Right lobe of liver (tissue), 6 donors: ENCODE data around the gene GATA3. TPM values are rescaled to one million over a fixed set of nuclear protein-coding genes. Genes with fewer than 3 reads are reported as not detected.

Source experiments
- ATAC-seq, 4 donors: fragments of 200-7000 bp; cut with Tn5 transposase; one replicate each; pipeline ENCODE4 v1.9.1; 2020; ENCODE audit warnings: mild to moderate bottlenecking in 4 of 4, moderate library complexity in 4 of 4
- DNase-seq, 3 donors: peaks; one replicate each; pipeline ENCODE4 v3.0.0-alpha.2; 2020
- H3K27ac ChIP-seq, 3 donors: fragments of 200-600 bp; one replicate each; pipeline ENCODE4 v1.8.0; 2022
- H3K27me3 ChIP-seq, 2 donors: fragments of 200-600 bp; one replicate each; pipeline ENCODE4 v1.8.0; 2022
- H3K36me3 ChIP-seq, 4 donors: fragments of 200-600 bp; sonication (generic) in 1 of 4; one replicate each; pipeline versions ENCODE4 v1.5.1 to v1.8.0; 2017 to 2022; ENCODE audit warnings: control low read depth in 1 of 4
- H3K4me1 ChIP-seq, 4 donors: fragments of 200-600 bp; sonication (generic) in 1 of 4; one replicate each; pipeline versions ENCODE4 v1.5.1 to v1.8.0; 2017 to 2022; ENCODE audit warnings: control low read depth in 1 of 4
- H3K4me3 ChIP-seq, 3 donors: fragments of 200-600 bp; one replicate each; pipeline ENCODE4 v1.8.0; 2022
- H3K9me3 ChIP-seq, 4 donors: fragments of 200-600 bp; sonication (generic) in 1 of 4; one replicate each; pipeline versions ENCODE4 v1.5.1 to v1.8.0; 2017 to 2022; ENCODE audit warnings: control low read depth in 1 of 4
- POLR2A ChIP-seq: fragments of 450-650 bp; IDR thresholded peaks from one replicate; pipeline ENCODE4 v1.6.1; 2017; ENCODE audit warnings: antibody characterized with exemption, mild to moderate bottlenecking
- WGBS: methylation state at CpG from one replicate; pipeline ENCODE4 v1.1.6; 2018; ENCODE audit warnings: low coverage, low lambda C conversion rate; ENCODE audit not compliant: insufficient coverage; ENCODE audit errors: missing lambda C conversion rate; 5-methylcytosine and 5-hydroxymethylcytosine counted together
- intact Hi-C, 2 donors: fragments of 100-400 bp; cut with DNase I; formaldehyde crosslinking; loops; one replicate each; pipeline versions ENCODE4 v1.11.2 to v1.14.1; 2022
- total RNA-seq, 6 experiments: library from RNA; depleted of rRNA in 2 of 6; stranded (reverse); fragments of >200 nt in 2 of 6; fragmentation: NEBNext Ultra II Directional in 3 of 6; extraction: Animal tissue kit (Norgen Biotek cat#: 25700) in 3 of 6; gene quantifications; one replicate each; pipeline versions ENCODE4 v1.1.0 to v1.2.4, GENCODE V29; 2016 to 2023
- TF ChIP-seq, protein P1 (sequence below), 4 donors: fragments of 200-600 bp in 3 of 4; fragments of 450-650 bp in 1 of 4; IDR thresholded peaks; one replicate each; pipeline versions ENCODE4 v1.5.1 to v1.8.0; 2016 to 2022; ENCODE audit warnings: antibody characterized with exemption in 4 of 4, mild to moderate bottlenecking in 2 of 4
- donor health status: DM: no; HTN: yes; CAD: no.
- donor health status: DM: no; HTN: no; CAD: no.
- donor health status: DM: no; HTN: no; CAD: no.
- donor health status: DM: no; HTN: yes; CAD: no.
- donor health status: DM: no; HTN: yes; CAD: no.

The GATA3 gene
- total RNA-seq, 6 experiments from 2014 or later: 0.26 to 1.0 (median 0.53) TPM; not detected in 1

DNA sequence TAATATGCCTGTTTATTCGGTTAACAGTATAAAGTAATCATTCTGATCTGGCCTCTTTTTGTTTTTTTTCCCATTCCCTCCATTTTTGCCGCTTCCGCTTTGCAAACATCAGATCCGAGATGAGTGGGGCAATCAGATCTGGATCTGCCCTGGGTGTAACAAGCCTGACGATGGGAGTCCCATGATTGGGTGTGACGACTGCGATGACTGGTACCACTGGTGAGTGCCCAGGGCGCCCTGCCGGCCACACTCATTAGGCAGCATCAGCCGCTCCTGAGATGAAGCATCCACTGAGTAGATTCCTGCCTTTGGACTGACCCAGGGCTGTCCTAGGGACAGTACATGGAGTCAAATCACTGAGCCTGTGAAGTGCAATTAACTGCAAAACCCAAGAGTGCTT lies 40.9 kb upstream of the GATA3 start:
- H3K4me3 ChIP-seq: no peak overlapping the region
- intact Hi-C loops: no loop called here
- no peak for TF ChIP-seq POLR2A
- no peaks in the 10 kb centered on the region for H3K27me3 ChIP-seq
- DNase-seq: no peak
- peaks cover 0 to 14% (median 4%) of the 10 kb centered on the region in 4 donors for H3K36me3 ChIP-seq
- WGBS: 94% methylated on average over 10 of the region's 10 CpGs
- H3K27ac ChIP-seq: no peak overlapping the region
- no peak for ATAC-seq
- H3K4me1 ChIP-seq: no peaks in the 10 kb centered on the region
- H3K9me3 ChIP-seq: no peaks in the 10 kb centered on the region

DNA sequence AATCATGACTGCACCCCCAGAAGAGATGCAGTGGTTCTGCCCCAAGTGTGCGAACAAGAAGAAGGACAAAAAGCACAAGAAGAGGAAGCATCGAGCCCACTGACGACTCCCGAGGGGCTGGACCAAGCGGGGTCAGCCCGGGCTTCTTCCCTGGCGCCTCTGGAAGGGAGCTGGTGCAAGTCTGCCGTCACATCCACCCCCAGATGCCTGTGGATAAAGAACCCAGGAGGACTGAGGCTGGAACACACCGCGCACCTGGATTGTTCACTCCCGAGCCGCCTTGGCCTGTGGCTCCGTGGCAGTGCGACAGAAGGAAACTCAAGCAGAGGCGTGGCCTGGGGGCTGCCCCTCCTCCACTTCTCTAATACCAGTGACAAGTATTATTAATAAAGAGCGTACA lies 39.8 kb upstream of the GATA3 start:
- Histone ChIP-seq H3K27me3 (no peaks in the 10 kb centered on the region), H3K9me3 (no peaks in the 10 kb centered on the region), H3K4me1 (no peaks in the 10 kb centered on the region), H3K27ac (no peak overlapping the region), H3K36me3 (peaks cover 0 to 14% (median 3%) of the 10 kb centered on the region in 4 donors), H3K4me3 (no peak overlapping the region)
- intact Hi-C loops: no loop called here
- DNase-seq (no peak), ATAC-seq (peak in 1 of 4 donors; percentile 10)
- TF ChIP-seq, protein P1, sequence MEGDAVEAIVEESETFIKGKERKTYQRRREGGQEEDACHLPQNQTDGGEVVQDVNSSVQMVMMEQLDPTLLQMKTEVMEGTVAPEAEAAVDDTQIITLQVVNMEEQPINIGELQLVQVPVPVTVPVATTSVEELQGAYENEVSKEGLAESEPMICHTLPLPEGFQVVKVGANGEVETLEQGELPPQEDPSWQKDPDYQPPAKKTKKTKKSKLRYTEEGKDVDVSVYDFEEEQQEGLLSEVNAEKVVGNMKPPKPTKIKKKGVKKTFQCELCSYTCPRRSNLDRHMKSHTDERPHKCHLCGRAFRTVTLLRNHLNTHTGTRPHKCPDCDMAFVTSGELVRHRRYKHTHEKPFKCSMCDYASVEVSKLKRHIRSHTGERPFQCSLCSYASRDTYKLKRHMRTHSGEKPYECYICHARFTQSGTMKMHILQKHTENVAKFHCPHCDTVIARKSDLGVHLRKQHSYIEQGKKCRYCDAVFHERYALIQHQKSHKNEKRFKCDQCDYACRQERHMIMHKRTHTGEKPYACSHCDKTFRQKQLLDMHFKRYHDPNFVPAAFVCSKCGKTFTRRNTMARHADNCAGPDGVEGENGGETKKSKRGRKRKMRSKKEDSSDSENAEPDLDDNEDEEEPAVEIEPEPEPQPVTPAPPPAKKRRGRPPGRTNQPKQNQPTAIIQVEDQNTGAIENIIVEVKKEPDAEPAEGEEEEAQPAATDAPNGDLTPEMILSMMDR (IDR thresholded peaks at IDR 0.05): no peak
- no peak for TF ChIP-seq POLR2A
- 88% methylated on average over 8 of the region's 16 CpGs for WGBS

DNA sequence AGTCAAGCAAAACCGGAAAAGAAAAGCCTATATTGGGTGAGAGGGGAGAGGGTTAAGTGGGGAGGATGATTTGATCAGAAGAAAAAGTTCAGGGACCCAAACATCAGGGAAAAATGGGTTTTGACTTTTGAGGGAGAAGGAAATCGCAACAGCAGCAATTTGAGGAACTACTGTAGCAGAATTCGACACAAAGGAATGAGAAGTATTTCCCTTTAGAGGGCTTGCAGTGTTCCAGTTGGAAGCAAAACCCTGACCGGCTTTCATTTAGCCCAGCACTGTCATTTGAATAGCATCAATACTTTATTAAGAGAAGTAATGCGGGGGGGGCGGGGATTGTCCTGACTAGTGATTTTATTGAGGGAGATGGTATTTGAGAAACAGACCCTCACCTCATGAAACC lies 37.2 kb upstream of the GATA3 start:
- no peak overlapping the region for H3K4me3 ChIP-seq
- no peak for TF ChIP-seq POLR2A
- TF ChIP-seq, protein P1 (IDR thresholded peaks at IDR 0.05): no peak
- ATAC-seq (no peak), DNase-seq (no peak)
- no peaks in the 10 kb centered on the region for H3K27me3 ChIP-seq
- no peak overlapping the region for H3K27ac ChIP-seq
- WGBS: 71% methylated on average over 6 of the region's 6 CpGs
- peaks cover 0 to 9% (median 3%) of the 10 kb centered on the region in 4 donors for H3K36me3 ChIP-seq
- intact Hi-C loops: no loop called here
- H3K4me1 ChIP-seq: no peaks in the 10 kb centered on the region
- H3K9me3 ChIP-seq: no peaks in the 10 kb centered on the region

DNA sequence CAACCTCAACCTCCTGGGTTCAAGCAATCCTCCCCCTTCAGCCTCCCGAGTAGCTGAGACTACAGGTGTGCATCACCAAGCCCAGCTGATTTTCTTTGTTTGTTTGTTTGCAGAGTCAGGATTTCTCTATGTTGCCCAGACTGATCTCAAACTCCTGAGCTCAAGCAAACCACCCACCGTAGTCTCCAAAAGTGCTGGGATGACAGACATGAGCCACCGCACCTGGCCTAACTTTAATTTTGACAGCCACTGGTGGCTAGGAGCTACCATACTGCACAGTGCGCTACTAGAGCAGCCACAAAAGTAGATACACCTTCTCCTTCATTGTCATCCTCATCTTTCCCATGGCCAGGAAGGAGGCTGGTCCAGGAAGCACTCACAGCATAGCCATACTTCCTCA lies 31.2 kb upstream of the GATA3 start:
- H3K9me3 ChIP-seq: no peaks in the 10 kb centered on the region
- TF ChIP-seq, protein P1 (IDR thresholded peaks at IDR 0.05): no peak
- TF ChIP-seq POLR2A: no peak
- no peak overlapping the region for H3K4me3 ChIP-seq
- ATAC-seq (no peak), DNase-seq (no peak)
- 87% methylated on average over 3 of the region's 4 CpGs for WGBS
- no peak overlapping the region for H3K27ac ChIP-seq
- intact Hi-C loops: no loop called here
- H3K36me3 ChIP-seq: no peaks in the 10 kb centered on the region
- H3K4me1 ChIP-seq: peaks cover 0 to 5% (median 0%) of the 10 kb centered on the region in 4 donors
- H3K27me3 ChIP-seq: no peaks in the 10 kb centered on the region

DNA sequence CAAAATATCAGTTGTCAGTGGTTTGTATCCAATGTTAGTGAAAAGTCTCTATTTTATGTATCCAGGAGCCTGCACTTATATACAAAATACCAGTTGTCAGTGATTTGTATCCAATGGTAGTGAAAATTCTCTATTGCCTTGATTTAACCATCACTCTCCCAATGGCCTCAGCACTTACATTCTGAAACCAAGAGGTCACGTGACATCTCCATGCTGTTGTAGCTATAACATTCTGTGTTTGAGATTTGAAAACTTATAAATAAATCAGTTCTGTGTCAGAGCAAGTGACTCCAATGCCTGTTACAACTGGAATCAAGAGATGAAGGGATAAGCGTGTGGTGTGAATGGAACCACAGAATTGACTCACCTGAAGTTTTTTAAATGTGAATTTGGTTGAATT lies 30.6 kb upstream of the GATA3 start:
- H3K27ac ChIP-seq: no peak overlapping the region
- intact Hi-C loops: no loop called here
- H3K9me3 ChIP-seq: no peaks in the 10 kb centered on the region
- H3K4me1 ChIP-seq: peaks cover 0 to 5% (median 0%) of the 10 kb centered on the region in 4 donors
- H3K36me3 ChIP-seq: no peaks in the 10 kb centered on the region
- 58% methylated on average over 2 of the region's 2 CpGs for WGBS
- DNase-seq: no peak
- no peak overlapping the region for H3K4me3 ChIP-seq
- TF ChIP-seq, protein P1 (IDR thresholded peaks at IDR 0.05): no peak
- TF ChIP-seq POLR2A: no peak
- no peak for ATAC-seq
- no peaks in the 10 kb centered on the region for H3K27me3 ChIP-seq
